GM18909 (cell line): ENCODE data around the gene AREG.

ENCODE experiments used
- ATAC-seq: cut with Tn5 transposase; IDR thresholded peaks from one replicate; pipeline ENCODE4 v1.9.1; 2021; ENCODE audit warnings: mild to moderate bottlenecking; ENCODE audit not compliant: unreplicated experiment, poor library complexity

Gene AREG

GRCh38 chr4:74431113-74431826 is 13.7 kb upstream of the AREG start:
- peak; percentile 95 for ATAC-seq

DNA sequence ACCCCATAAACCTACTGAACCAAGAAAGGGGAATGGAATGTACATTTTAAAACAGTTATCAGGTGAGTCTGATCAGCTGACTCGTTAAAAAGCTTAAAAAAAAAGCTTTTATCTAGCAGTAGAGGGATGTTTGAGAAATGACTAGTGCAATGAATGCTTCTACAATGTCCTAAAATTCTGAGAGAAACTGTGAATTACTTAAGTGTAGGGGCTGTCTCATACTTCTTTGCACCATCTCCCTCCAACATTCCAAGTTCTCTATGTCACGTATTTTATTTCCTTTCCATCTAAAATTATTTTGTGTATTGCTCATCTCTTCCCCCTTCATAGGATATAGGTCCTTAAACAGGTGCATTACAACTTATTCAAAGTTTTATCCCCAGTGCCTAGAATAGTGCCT is 11.9 kb upstream of the AREG start:
- ATAC-seq, result no peak

DNA sequence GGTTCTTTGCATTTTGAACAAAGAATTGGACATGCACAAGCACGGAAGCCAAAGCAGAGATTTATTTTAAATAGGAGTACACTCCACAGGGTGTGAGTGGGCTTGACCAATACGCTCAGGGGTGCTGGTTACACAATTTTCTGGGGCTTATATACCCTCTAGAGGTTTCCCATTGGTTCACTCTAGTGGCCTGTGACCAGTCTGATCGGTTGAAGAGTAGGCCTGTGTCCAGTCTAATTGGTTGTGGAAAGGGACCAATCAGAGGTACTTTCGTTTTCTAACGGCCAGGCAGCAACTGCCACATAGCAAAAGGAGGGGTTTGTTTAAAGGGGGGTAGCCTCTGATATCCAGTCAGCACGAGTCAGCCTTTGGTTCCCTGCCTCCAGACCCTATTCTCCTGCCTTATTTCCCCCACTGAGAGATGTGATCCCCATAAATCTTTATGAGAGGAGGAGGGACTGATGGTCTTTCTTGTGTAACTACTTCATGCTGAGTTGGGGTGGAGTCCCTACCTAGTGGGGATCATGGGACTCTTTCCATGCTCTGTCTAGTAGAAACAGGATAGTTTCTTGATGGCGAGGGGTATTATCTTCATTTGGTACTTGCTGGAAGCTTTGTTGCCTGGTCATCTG is 11.3 kb upstream of the AREG start:
- ATAC-seq, result no peak

DNA sequence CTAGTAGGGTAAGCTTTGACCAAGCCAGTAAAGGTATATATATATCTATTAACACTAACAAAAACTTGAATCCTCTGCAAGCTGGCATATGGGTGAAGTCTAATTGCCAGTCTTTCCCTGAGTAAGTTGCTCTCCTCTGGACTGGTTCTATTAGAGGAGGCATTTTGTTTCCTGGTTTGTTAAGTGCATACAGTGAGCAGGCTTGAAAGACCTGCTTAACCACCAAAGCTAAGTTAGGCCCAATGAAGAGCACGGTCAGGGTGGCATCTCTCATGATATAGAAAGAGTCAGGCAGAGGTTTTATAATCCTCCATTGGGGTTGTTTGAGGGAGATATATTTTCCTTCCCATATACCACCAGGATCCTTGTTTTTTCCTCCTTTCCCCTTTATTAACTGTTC is 9.6 kb upstream of the AREG start:
- ATAC-seq, result no peak

DNA sequence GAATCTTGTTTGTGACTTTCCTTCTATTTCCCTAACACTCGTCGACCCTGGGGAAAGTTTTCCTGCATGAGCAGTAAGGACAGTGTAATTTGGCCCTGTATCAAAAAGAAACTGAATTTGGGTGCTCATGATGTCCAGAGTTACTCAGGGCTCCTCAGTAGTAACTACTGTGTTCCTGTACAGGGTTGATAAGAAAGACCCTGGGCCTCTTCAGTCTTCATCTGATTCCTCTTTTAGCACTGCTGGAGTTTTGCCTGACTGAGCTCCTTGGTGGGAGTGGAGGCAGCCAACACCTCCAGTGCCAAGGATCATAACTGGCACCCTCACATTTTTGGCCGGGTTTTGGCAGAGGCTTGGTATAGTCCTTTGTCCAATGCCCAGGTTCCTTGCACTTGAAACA is 7.1 kb upstream of the AREG start:
- ATAC-seq, result no peak

GRCh38 chr4:74438661-74439060 is 6.3 kb upstream of the AREG start:
- no peak for ATAC-seq

GRCh38 chr4:74439952-74440351 is 5.0 kb upstream of the AREG start:
- ATAC-seq, result no peak

DNA sequence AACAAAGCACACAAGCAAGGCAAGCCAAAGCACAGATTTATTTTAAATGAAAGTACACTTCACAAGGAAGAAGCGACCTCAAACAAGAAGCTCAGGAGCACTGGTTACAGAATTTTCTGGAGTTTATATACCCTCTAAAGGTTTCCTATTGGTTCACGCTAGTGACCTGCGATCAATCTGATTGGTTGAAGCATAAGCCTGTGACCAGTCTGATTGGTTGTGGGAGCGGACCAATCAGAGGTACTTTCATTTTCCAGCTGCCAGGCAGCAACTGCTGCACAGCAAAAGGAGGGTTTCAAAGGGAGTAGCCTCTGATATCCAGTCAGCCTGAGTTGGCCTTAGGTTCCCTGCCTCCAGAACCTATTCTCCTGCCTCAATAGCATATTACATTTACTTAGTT is 4.6 kb upstream of the AREG start:
- no peak for ATAC-seq

DNA sequence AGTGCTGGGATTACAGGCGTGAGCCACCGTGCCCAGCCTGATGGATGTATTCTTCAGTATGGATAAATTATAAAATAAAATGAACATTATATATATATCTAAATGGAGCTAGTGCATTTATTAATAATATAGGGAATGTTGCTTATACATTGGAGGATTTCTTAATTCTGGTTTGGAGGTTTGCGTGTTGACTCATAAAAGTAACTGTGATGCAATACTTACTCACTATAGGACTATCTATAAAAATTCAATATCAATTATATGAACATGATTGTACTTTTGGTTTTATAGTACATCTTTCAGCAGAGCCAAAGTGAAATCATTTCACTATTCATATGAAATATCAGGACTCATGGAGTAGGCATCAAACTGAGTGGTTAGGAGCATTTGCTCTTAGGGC is 3.2 kb upstream of the AREG start:
- no peak for ATAC-seq

DNA sequence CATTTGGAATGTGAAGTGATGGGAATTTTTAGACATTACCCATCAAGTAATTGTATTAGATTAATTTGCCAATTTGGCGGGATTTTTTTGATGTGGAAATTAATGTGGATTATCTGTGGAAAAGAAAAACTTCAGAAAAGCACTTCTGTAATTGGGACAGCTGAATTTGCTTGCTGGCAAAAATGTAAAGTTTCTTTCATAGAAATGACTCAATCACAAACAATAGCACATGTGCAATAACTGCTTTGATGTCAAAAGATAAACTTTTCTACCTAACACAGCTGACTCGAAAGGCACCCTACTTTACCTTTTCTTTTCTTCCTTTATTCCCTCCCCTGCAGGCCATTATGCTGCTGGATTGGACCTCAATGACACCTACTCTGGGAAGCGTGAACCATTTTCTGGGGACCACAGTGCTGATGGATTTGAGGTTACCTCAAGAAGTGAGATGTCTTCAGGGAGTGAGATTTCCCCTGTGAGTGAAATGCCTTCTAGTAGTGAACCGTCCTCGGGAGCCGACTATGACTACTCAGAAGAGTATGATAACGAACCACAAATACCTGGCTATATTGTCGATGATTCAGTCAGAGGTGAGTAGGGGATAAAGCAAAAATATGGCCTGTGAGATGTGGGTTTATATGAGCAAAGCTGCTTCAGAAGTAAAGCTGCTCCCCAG is 1.4 kb downstream of the AREG start:
- ATAC-seq, result no peak

DNA sequence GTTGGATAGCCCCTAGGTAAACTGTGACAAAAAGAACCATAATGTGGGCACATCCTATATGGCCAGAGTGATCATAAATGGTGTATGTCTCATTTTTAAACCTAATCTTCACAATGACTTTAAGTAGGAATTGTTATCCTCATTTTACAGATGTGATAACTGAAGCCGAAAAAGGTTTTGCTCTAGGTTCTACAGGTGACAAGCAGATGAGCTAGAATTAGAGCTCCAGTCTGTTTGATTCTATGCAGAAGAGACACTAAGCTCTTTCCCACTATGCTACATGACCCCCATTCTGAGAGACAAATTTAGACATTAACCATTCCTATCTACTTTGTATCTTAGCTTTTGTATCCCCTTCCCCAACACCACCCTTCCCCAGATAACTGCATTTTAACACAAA is 2.0 kb downstream of the AREG start:
- no peak for ATAC-seq

DNA sequence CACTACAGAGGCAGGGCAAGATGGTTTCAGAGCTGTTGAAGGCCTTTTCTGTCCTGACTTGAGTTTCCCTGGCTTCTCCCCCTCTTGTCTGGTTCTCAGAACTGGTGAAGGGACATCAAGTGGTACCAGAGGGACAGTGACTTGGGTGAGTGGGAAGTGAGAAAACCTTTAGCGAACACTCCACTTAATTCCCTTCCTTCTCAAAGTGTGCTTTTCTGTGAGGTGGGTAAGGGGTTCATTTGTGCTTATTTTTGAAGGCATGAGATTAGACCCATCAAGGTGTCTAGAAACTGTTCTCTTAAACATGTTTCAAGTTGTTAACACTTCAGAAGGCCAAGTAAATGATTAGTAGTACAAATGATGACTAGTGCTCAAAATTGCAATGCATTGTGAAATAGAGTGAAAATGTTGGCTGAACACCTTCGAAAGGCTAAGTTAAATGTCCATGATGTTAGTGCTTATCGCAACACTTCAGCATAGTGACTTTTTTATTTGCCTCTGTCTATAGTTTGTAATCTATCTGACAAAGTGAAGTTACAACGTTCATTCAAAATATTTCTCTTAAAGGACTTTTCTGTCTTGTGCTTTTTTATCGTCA is 2.8 kb downstream of the AREG start:
- ATAC-seq, result no peak

GRCh38 chr4:74449571-74450297 is 4.8 kb downstream of the AREG start:
- no peak for ATAC-seq

- no peak for ATAC-seq
These were observed 5.4 kb downstream of the AREG start for GRCh38 chr4:74450298-74450683.

DNA sequence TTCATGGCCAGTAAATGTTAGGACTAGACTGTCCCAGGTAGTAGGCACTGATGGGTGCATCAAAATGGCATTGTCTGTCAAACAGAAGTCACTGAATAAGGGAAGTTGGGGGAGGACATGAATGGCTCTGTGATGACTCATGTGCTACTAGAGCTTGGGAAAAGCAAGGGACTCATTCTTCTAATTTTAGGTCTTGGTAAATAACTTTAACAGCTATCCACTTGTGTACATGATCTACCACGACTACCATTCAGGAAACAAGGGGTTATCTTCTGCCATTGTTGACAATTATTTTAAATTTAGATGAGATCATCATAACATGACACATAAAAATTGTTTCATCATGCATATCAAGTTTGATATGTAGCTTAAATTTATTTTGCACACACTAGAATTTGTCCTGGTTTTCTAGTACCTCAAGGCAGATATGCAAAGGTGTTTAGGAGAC is 6.3 kb downstream of the AREG start:
- ATAC-seq, result no peak

DNA sequence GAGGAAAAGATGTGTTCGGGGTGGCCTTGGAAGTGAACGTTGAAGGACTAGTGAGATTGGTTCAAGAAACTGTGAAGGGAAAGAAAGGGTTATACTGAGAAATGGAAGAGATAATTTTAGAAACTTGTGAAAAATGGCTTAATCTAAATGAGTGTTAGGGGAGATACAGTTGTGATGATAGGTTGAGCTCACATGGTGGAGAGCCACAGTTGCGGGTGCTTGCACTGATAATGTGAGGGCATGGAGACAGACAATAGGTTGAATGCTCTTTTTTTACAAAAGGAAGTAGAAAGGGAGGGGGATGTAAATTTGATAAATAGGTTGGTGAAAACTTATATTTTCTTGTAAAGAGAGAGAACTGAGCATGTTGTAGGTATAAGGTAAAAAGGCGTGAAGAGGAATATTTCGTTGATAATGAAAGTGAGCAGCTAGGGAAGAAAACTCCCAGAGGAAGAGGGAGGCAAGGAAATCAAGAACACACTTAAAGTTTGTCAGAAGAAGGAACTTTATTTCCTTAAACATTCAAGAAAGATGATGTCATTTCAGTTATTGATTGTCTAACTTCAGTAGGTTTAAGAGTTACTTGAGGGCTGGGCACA is 8.2 kb downstream of the AREG start:
- ATAC-seq, result no peak

- no peak for ATAC-seq
These were observed 9.2 kb downstream of the AREG start for GRCh38 chr4:74453829-74454742.

DNA sequence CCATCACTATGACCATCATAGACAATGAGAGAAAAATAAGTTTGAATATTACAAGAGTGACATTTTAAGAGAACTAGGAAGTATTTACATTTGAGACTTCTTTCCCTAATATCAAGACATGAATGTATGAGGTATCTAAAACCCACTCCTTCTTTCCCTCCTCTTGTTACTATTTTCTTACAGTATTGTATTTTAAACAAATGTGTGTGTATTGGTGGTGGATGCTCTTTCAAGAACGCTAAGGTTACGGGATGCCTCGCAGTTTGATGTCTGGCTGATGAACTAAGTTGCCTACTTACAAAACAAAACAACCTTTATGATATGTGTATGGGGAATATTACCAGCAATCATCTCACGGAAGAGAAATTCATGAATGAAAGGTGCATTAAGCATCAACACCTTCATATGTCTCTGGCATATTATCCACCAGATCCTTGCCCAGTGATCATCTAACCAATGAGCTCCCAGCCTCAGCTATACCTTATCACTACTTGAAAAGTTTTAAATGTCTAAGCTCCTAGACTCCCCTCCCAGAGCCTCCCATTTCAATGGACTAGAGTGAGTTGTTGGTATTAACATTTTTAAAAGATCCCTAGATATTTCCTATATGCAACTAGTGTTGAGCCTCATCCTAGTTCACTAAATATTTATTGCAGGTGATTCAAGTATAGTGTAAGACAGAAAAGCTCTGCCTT is 10.6 kb downstream of the AREG start:
- ATAC-seq, result no peak
